ENCODE measurements around the gene COX19.

DNA sequence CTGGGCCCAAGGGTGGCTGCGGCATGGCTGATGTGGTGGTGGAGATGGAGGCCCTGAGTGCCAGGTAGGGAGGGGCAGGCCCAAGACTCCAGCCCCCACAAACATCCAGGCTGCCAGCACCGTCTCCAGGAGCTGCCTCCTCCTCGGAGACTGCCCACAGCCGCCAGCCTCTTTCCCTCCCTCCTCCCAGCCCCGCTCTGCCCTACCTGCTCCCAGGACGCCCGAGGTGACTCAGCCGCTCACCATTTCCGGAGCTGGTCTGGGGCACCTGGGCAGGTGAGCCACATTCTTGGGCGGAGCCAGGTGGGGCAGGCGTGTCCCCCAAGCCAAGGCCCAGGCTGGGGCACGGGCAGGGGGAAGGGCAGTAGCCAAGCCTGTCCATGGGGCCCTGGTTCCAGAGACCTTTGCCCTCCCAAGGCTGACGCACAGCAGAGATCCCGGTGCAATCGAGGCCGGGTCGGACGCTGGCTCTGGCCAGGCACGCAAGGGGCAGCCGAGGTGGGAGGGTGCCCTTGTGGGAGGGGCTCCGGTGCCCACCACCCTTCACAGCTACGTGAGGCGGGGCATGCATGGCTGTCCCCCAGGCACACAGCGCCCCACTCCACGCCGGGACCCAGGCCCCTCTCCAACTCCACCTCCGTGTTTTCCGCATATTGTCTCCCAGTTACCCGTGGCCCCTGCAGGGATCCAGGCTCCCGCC is 29.6 kb downstream of the COX19 start:
- TF ChIP-seq, protein P1, sequence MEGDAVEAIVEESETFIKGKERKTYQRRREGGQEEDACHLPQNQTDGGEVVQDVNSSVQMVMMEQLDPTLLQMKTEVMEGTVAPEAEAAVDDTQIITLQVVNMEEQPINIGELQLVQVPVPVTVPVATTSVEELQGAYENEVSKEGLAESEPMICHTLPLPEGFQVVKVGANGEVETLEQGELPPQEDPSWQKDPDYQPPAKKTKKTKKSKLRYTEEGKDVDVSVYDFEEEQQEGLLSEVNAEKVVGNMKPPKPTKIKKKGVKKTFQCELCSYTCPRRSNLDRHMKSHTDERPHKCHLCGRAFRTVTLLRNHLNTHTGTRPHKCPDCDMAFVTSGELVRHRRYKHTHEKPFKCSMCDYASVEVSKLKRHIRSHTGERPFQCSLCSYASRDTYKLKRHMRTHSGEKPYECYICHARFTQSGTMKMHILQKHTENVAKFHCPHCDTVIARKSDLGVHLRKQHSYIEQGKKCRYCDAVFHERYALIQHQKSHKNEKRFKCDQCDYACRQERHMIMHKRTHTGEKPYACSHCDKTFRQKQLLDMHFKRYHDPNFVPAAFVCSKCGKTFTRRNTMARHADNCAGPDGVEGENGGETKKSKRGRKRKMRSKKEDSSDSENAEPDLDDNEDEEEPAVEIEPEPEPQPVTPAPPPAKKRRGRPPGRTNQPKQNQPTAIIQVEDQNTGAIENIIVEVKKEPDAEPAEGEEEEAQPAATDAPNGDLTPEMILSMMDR (conservative IDR thresholded peaks at IDR 0.05 in 1 of 2, IDR thresholded peaks at IDR 0.05 in 1 of 2; ENCODE audit: extremely low read depth in 1 of 2, insufficient read depth in 1 of 2, low read depth in 1 of 2, low read length in 2 of 2) = no peak
- no peak for TF ChIP-seq EZH2 (IDR thresholded peaks at IDR 0.05; ENCODE audit: borderline replicate concordance, low read length)

All from mammary epithelial cell (primary cell).